H9 (cell line): ENCODE measurements around the gene RCAN3. TPM values are rescaled to one million over a fixed set of nuclear protein-coding genes. Genes with fewer than 3 reads are reported as not detected.

ENCODE experiments used
- DNase-seq: peaks from one replicate; pipeline ENCODE4 v3.0.0-alpha.2; 2017
- H2AFZ ChIP-seq: one replicate; pipeline ENCODE4 v1.6.1; 2013; ENCODE audit warnings: mild to moderate bottlenecking, low read length, control low read depth, moderate library complexity
- H2AK5ac ChIP-seq: 2 replicates; pipeline ENCODE4 v1.6.1; 2013; ENCODE audit warnings: low read length, control low read depth, mixed read lengths; ENCODE audit not compliant: insufficient read length
- H2BK120ac ChIP-seq: one replicate; pipeline ENCODE4 v1.6.1; 2013; ENCODE audit warnings: low read depth, mild to moderate bottlenecking, low read length, control low read depth, inconsistent platforms; ENCODE audit not compliant: poor library complexity, severe bottlenecking
- H2BK12ac ChIP-seq: 2 replicates; pipeline ENCODE4 v1.6.1; 2013; ENCODE audit warnings: low read length, control low read depth, mixed read lengths, low read depth; ENCODE audit not compliant: insufficient read length
- H2BK15ac ChIP-seq: 2 replicates; pipeline ENCODE4 v1.6.1; 2013; ENCODE audit warnings: low read depth, low read length, control low read depth
- H2BK20ac ChIP-seq: one replicate; pipeline ENCODE4 v1.6.1; 2013; ENCODE audit warnings: low read depth, mild to moderate bottlenecking, low read length, control low read depth, inconsistent platforms; ENCODE audit not compliant: poor library complexity, severe bottlenecking
- H2BK5ac ChIP-seq: 2 replicates; pipeline ENCODE4 v1.6.1; 2013; ENCODE audit warnings: low read length, control low read depth, mixed read lengths; ENCODE audit not compliant: insufficient read length
- H3K14ac ChIP-seq: 2 replicates; pipeline ENCODE4 v1.6.1; 2013; ENCODE audit warnings: low read length, control low read depth; ENCODE audit not compliant: insufficient read depth
- H3K18ac ChIP-seq: 2 replicates; pipeline ENCODE4 v1.6.1; 2013; ENCODE audit warnings: low read depth, mild to moderate bottlenecking, mixed read lengths, low read length, control low read depth; ENCODE audit not compliant: insufficient read length
- H3K23ac ChIP-seq: 2 replicates; pipeline ENCODE4 v1.6.1; 2013; ENCODE audit warnings: low read length, control low read depth, mixed read lengths, low read depth; ENCODE audit not compliant: insufficient read length
- H3K23me2 ChIP-seq: 2 replicates; pipeline ENCODE4 v1.6.1; 2013; ENCODE audit warnings: low read depth, mild to moderate bottlenecking, mixed read lengths, low read length, control low read depth; ENCODE audit not compliant: insufficient read length, poor library complexity, severe bottlenecking
- H3K27ac ChIP-seq: 2 replicates; pipeline ENCODE4 v1.5.1; 2013; ENCODE audit warnings: low read length, control low read depth, mixed read lengths, low read depth; ENCODE audit not compliant: insufficient read length
- H3K27me3 ChIP-seq: 2 replicates; pipeline ENCODE4 v1.6.1; 2013; ENCODE audit warnings: low read length, control low read depth, inconsistent platforms; ENCODE audit not compliant: insufficient read depth
- H3K4ac ChIP-seq: 2 replicates; pipeline ENCODE4 v1.6.1; 2013; ENCODE audit warnings: low read depth, mild to moderate bottlenecking, control low read depth, inconsistent platforms, low read length, moderate library complexity
- H3K4me1 ChIP-seq: 2 replicates; pipeline ENCODE4 v1.6.1; 2013; ENCODE audit warnings: low read length, control low read depth, inconsistent platforms; ENCODE audit not compliant: insufficient read depth
- H3K4me2 ChIP-seq: 2 replicates; pipeline ENCODE4 v1.6.1; 2013; ENCODE audit warnings: low read length, control low read depth, mixed read lengths; ENCODE audit not compliant: insufficient read length, insufficient read depth
- H3K56ac ChIP-seq: 2 replicates; pipeline ENCODE4 v1.6.1; 2013; ENCODE audit warnings: low read depth, mild to moderate bottlenecking, mixed read lengths, low read length, control low read depth; ENCODE audit not compliant: insufficient read length
- H3K79me1 ChIP-seq: 2 replicates; pipeline ENCODE4 v1.6.1; 2013; ENCODE audit warnings: low read depth, mild to moderate bottlenecking, moderate library complexity, low read length, control low read depth, inconsistent platforms; ENCODE audit not compliant: insufficient read depth, poor library complexity, severe bottlenecking
- H3K79me2 ChIP-seq: 2 replicates; pipeline ENCODE4 v1.6.1; 2013; ENCODE audit warnings: low read length, control low read depth, inconsistent platforms; ENCODE audit not compliant: insufficient read depth
- H3K9ac ChIP-seq: 2 replicates; pipeline ENCODE4 v1.6.1; 2013; ENCODE audit warnings: low read length, control low read depth, mixed read lengths; ENCODE audit not compliant: insufficient read length; ENCODE audit errors: extremely low read depth
- H3K9me3 ChIP-seq: one replicate; pipeline ENCODE4 v1.6.1; 2013; ENCODE audit warnings: low read depth, low read length, inconsistent platforms; ENCODE audit not compliant: control insufficient read depth
- H3T11ph ChIP-seq: one replicate; pipeline ENCODE4 v1.6.1; 2013; ENCODE audit warnings: mild to moderate bottlenecking, low read length, control low read depth, inconsistent platforms
- H4K20me1 ChIP-seq: one replicate; pipeline ENCODE4 v1.6.1; 2013; ENCODE audit not compliant: control insufficient read depth, insufficient read length, insufficient read depth
- H4K5ac ChIP-seq: 2 replicates; pipeline ENCODE4 v1.6.1; 2013; ENCODE audit warnings: low read depth, mild to moderate bottlenecking, mixed read lengths, low read length, control low read depth; ENCODE audit not compliant: insufficient read length
- H4K8ac ChIP-seq: replicated peaks from 2 replicates; pipeline ENCODE4 v1.6.1; 2013; ENCODE audit warnings: low read length, control low read depth, mixed read lengths, low read depth; ENCODE audit not compliant: insufficient read length
- H4K91ac ChIP-seq: 2 replicates; pipeline ENCODE4 v1.6.1; 2013; ENCODE audit warnings: low read depth, mild to moderate bottlenecking, moderate library complexity, mixed read lengths, low read length, control low read depth; ENCODE audit not compliant: insufficient read length
- H3K27ac Mint-ChIP-seq, 3 experiments: 2 replicates in 2 of 3; 3 replicates in 1 of 3; pipeline ENCODE4 v1.8.0; 2020 to 2021; ENCODE audit warnings: mixed read lengths in 3 of 3, mild to moderate bottlenecking in 1 of 3, moderate library complexity in 1 of 3
- H3K27me3 Mint-ChIP-seq: 2 replicates; pipeline ENCODE4 v1.8.0; 2021; ENCODE audit warnings: low read depth, mild to moderate bottlenecking, moderate library complexity, mixed read lengths
- H3K36me3 Mint-ChIP-seq, 3 experiments: 2 replicates in 2 of 3; 3 replicates in 1 of 3; pipeline ENCODE4 v1.8.0; 2020 to 2021; ENCODE audit warnings: low read depth in 3 of 3, mixed read lengths in 3 of 3; ENCODE audit not compliant: insufficient read depth in 1 of 3
- H3K4me1 Mint-ChIP-seq, 2 experiments: 2 replicates each; pipeline ENCODE4 v1.8.0; 2020; ENCODE audit warnings: mixed read lengths in 2 of 2
- H3K4me3 Mint-ChIP-seq, 2 experiments: 2 replicates in 1 of 2; 3 replicates in 1 of 2; pipeline ENCODE4 v1.8.0; 2020 to 2021; ENCODE audit warnings: mild to moderate bottlenecking in 2 of 2, mixed read lengths in 2 of 2, moderate library complexity in 1 of 2
- H3K9me3 Mint-ChIP-seq, 2 experiments: 2 replicates in 1 of 2; 3 replicates in 1 of 2; pipeline ENCODE4 v1.8.0; 2020; ENCODE audit warnings: mild to moderate bottlenecking in 2 of 2, mixed read lengths in 2 of 2, moderate library complexity in 1 of 2
- WGBS: extraction: QIAGEN DNeasy Blood & Tissue Kit; methylation state at CpG from one replicate; pipeline ENCODE4 v1.1.7; 2013; ENCODE audit warnings: missing lambda C conversion rate, low lambda C conversion rate, mixed read lengths; ENCODE audit not compliant: insufficient read length; ENCODE audit errors: extremely low coverage; 5-methylcytosine and 5-hydroxymethylcytosine counted together
- total RNA-seq: library from RNA; stranded (reverse); gene quantifications from 2 replicates; pipeline ENCODE4 v1.2.1, GENCODE V29; 2021
- TF ChIP-seq, protein P1 (sequence below): fragments of 200-600 bp; sonication (generic); conservative IDR thresholded peaks from 3 replicates; pipeline ENCODE4 v1.8.0; 2021; ENCODE audit warnings: antibody characterized with exemption, mild to moderate bottlenecking

RCAN3 gene
- total RNA-seq, 1 experiment from 2014 or later, result 13.0 TPM

GRCh38 chr1:24526940-24527542 is 24.4 kb downstream of the RCAN3 start:
- Histone ChIP-seq H2BK15ac (no peak overlapping the region), H3T11ph (no peak overlapping the region), H2AK5ac (no peak overlapping the region), H3K23ac (no peak overlapping the region), H3K79me2 (no peaks in the 10 kb centered on the region), H3K14ac (no peak overlapping the region), H4K91ac (no peak overlapping the region), H3K56ac (no peak overlapping the region), H4K8ac (no peak overlapping the region), H4K5ac (no peak overlapping the region), H2BK20ac (no peak overlapping the region), H3K79me1 (no peaks in the 10 kb centered on the region), H2BK5ac (no peak overlapping the region), H3K9ac (no peak overlapping the region), H3K27me3 (no peaks in the 10 kb centered on the region), H3K23me2 (no peaks in the 10 kb centered on the region), H3K18ac (no peak overlapping the region), H2AFZ (no peak overlapping the region), H3K4ac (no peak overlapping the region), H2BK120ac (no peak overlapping the region), H3K4me1 (no peaks in the 10 kb centered on the region), H2BK12ac (no peak overlapping the region), H3K4me2 (no peak overlapping the region), H3K27ac (no peak overlapping the region), H4K20me1 (no peaks in the 10 kb centered on the region), H3K9me3 (no peaks in the 10 kb centered on the region)
- Mint-ChIP-seq H3K27me3 (no peaks in the 10 kb centered on the region), H3K9me3 (no peaks in the 10 kb centered on the region), H3K36me3 (peaks cover 0 to 5% (median 0%) of the 10 kb centered on the region in 3 experiments; a peak in 3 of 7 replicates), H3K4me1 (no peaks in the 10 kb centered on the region; a peak in 1 of 4 replicates), H3K4me3 (no peak overlapping the region), H3K27ac (no peak overlapping the region; a peak in 1 of 7 replicates)
- whole genome bisulfite sequencing, result no CpG with 5 or more reads among the region's 8 CpGs
- DNase-seq, result no peak
- TF ChIP-seq, protein P1, sequence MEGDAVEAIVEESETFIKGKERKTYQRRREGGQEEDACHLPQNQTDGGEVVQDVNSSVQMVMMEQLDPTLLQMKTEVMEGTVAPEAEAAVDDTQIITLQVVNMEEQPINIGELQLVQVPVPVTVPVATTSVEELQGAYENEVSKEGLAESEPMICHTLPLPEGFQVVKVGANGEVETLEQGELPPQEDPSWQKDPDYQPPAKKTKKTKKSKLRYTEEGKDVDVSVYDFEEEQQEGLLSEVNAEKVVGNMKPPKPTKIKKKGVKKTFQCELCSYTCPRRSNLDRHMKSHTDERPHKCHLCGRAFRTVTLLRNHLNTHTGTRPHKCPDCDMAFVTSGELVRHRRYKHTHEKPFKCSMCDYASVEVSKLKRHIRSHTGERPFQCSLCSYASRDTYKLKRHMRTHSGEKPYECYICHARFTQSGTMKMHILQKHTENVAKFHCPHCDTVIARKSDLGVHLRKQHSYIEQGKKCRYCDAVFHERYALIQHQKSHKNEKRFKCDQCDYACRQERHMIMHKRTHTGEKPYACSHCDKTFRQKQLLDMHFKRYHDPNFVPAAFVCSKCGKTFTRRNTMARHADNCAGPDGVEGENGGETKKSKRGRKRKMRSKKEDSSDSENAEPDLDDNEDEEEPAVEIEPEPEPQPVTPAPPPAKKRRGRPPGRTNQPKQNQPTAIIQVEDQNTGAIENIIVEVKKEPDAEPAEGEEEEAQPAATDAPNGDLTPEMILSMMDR, result peak; percentile 76
